ENCODE results near the gene ADAMTS17.
A peak's percentile ranks its signal among the peaks of the same experiment; 100 is the strongest.
"Not testable (repeated sequence)": the region's sequence is repeated elsewhere in the genome, so short reads cannot be mapped to it uniquely, and the experiment has no call there.

ADAMTS17 gene

DNA sequence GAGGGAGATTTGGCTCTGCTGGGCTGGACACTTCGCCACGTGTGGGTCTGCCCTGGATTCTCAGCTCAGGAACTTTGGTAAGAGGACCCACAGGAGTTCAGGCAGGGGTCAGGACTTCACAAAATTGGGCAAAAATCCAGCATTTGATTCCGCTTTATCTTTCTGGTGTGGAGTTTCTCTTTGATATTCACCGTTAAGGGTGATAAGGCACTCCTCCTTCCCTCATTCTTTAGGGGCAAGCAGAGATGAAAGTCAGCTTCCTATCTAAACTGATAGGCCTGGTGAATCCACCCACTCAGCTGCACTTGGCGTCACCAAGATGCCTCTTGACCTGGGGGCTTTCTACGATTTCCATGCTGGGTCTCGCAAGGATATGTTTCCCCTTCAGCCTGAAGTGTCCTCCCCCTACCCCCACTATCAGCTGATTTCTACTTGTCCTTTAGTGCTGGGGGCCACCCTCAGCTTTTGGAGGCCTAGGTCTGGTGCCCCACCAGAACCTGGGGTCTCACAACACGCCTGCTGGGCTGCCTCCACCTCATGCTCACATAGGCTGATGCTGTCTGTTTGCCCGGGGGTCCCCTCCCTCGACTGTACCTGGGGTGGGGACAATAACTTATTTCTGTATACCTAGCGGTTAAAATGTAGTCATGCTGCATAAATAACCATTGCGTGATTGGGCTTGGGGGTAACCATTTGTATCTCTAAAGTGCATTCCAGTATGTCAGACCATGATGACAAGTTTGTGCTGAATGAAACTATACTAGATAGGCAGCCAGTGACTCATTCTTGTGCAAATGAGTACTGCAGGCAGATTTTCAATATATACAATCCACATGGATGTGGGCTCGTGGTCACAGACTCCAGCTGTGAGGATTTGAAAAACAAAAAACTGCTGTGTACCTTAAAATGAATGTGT is 248.3 kb downstream of the ADAMTS17 start:
- no peak for DNase-seq (ENCODE audit: low spot score)

DNA sequence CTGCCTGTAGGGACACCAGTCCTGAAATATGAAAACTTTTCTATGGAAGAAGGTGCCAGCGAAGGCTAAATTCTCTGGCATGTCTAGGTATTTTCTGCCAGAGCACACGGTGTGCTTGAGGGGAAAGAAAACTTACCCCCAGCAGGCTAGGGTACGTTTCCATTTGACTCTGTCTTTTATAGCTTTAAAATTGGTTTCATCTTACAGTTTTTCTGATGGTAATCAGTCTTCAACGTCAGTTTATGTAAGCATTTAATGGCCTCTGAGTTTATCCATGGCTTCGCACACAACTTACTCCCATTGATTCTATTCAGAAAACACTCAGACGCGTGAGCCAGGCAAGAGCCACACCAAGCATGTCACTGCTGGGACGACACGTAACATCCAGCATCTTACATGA is 249.7 kb downstream of the ADAMTS17 start:
- DNase-seq (ENCODE audit: low spot score): no peak

DNA sequence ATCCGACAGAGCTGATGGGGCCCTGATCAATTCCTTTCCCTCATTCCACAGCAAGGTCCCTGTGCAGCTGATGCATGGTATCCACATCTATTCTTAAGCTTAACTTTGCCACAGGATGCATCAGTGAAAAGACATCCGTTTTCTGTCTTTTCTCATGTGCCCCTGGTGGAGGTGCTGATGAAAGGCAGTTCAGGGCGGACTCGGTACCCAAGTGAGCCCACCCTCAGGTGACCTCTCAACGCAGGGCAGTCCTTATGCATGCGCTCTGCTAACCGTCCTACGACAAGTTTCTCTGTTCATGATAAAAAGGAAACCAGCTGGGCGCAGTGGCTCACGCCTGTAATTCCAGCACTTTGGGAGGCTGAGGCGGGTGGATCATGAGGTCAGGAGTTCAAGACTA is 251.4 kb downstream of the ADAMTS17 start:
- DNase-seq (ENCODE audit: low spot score): no peak

DNA sequence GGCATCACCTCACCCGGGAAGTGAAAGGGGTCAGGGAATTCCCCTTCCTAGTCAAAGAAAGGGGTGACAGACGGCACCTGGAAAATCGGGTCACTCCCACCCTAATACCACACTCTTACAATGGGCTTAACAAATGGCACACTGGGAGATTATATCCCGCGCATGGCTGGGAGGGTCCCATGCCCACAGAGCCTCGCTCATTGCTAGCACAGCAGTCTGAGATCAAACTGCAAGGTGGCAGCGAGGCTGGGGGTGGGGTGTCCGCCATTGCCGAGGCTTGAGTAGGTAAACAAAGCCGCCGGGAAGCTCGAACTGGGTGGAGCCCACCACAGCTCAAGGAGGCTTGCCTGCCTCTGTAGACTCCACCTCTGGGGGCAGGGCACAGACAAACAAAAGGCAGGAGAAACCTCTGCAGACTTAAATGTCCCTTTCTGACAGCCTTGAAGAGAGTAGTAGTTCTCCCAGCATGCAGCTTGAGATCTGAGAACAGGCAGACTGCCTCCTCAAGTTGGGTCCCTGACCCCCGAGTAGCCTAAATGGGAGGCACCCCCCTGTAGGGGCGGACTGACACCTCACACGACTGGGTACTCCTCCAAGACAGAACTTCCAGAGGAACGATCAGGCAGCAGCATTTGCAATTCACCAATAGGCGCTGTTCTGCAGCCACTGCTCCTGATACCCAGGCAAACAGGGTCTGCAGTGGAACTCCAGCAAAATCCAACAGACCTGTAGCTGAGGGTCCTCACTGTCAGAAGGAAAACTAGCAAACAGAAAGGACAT is 257.5 kb downstream of the ADAMTS17 start:
- DNase-seq (ENCODE audit: low spot score): not testable (repeated sequence)

DNA sequence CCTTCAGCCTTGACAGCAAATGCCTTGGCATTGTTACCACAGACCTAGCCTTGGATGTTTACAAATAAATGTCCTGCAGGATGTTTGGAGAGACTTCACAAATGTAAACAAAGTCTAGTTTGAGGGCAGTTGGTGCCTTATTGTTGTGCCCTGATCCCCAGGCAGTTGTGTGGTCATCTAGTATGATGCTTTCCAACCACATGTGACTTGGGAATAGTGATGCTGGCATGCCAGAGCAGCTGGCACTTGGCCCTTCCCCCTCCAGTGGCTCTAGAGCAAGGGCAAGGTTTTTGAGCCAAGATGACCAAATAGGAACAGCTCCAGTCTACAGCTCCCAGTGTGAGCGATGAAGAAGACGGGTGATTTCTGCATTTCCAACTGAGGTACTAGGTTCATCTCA is 258.2 kb downstream of the ADAMTS17 start:
- DNase-seq (ENCODE audit: low spot score): no peak

DNA sequence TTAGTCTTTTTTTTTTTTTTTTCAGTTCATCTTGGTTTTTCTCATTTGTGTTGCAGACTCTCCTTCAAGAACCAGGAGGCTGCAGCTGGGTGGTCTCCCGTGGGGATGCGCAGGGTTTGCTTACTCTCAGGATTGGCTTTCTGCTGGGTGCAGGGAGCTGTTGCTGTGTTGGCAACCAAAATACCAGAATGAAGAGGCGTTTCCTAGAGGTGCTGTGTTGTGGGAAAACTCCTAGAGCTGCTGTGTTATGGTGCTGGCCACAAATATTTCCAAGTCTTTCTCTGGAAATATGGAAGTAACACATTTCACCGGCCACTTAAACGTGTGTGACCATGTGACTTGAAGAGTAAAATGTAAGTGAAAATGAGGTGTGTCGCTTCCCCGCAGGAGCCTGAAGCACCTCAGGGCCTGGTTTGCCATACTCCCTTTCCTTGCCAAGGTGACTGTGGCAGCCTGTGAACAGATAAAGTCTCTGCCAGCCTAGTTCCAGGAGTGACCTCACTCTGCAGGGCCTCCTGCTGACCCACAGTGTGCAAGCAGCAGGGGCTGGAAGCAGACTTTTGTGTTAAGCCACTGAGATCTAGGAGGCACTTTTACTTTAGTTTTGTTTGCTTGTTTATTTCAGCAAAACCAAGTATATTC is 258.9 kb downstream of the ADAMTS17 start:
- no peak for DNase-seq (ENCODE audit: low spot score)

DNA sequence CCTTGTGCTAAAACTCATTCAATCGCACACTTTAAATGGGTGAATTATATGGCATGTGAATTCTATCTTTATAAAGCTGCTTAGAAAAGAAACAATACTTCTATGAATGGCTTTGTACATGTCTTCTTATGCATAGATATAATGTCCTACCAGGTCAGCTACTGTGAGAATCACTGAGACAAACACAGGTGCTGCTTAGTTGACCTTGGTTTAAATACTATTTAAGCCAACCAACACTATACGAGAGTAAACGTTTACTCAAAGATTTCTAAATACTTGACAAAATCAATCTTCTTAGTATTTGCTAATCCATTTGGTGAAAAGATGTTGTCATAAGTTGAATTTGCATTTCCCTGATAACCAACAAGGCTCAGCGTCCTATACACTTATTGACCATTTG is 260.3 kb downstream of the ADAMTS17 start:
- no peak for DNase-seq (ENCODE audit: low spot score)

DNA sequence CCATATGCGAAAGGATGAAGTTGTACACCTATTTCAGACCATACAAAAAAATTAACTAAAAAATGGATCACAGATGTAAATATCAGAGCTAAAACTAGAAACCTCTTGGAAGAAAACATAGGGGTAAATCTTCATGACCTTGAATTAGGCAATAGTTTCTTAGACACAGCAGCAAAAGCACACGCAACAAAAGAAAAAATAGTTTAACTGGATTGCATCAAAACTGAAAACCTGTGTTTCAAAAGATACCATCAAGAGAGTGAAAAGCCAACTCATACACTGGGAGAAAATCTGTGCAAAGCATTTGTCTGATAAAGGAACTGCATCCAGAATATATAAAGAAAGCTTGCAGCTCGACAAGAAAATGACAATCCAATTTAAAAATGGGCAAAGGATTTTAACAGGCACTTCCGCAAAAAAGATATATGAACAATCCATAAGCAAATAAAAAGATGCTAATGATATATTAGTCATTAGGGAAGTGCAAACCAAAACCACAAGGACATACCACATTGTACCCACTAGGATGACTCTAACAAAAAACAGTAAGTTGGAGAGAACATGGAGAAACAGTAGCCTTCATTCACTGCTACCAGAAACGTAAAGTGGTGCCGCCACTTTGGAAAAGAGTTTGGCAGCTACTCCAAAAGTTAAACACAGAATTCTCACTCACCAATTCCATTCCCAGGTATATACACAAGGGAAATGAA is 263.1 kb downstream of the ADAMTS17 start:
- peak; percentile 12 for DNase-seq (ENCODE audit: low spot score)

DNA sequence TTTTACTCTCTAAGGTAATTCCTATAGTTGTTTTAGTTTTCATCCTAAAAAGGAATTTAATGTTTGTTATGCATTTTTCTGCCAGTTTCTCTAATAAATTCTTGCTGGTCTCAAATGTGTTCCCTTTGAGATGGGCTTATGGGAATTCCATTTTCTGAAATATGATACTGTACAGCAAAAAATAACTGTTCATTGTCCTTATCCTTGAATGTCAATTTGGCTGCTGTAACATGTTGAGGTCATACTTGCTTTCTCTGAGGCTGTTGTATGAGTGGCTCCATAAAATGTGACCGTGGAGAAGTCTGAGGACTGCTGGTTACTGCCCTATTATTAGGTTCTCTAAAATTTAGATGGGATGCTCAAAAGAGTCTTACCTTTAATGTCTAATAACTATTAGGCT is 266.5 kb downstream of the ADAMTS17 start:
- no peak for DNase-seq (ENCODE audit: low spot score)

DNA sequence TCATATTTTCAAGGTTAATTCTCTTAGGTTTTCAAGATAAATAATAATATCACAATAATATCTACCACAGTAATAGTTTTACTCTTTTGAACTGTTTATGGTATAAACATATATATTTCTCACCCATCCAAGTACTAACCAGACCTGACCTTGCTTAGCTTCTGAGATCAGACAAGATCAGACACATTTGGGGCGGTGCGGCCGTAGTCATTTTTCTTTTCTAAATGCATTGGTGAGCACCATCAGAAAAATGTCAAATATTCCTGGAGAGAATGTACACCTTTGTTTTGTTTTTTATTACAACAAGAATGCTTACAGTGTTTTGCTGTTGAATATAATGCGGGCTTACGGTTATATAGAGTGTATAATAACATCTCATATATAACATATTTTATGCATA is 267.8 kb downstream of the ADAMTS17 start:
- DNase-seq (ENCODE audit: low spot score): no peak

DNA sequence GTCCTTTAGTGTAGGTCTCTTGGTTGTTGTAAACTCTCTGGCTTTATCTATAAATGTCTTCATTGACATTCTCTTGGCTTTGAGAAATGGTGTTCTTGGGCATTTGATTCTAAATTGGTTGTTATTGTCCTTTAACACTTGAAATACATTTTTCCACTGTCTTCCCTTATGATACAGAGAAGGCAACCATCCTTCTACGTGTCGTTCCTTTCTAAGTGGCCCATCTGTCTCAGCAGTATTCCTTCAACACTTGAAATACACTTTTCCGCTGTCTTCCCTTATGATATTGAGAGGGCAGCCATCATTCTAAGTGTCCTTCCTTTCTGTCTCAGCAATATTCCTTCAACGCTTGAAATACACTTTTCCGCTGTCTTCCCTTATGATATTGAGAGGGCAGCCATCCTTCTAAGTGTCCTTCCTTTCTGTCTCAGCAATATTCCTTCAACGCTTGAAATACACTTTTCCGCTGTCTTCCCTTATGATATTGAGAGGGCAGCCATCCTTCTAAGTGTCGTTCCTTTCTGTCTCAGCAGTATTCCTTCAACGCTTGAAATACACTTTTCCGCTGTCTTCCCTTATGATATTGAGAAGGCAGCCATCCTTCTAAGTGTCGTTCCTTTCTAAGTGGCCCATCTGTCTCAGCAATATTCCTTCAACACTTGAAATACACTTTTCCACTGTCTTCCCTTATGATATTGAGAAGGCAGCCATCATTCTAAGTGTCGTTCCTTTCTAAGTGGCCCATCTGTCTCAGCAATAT is 275.1 kb downstream of the ADAMTS17 start:
- DNase-seq (ENCODE audit: low spot score): not testable (repeated sequence)

DNA sequence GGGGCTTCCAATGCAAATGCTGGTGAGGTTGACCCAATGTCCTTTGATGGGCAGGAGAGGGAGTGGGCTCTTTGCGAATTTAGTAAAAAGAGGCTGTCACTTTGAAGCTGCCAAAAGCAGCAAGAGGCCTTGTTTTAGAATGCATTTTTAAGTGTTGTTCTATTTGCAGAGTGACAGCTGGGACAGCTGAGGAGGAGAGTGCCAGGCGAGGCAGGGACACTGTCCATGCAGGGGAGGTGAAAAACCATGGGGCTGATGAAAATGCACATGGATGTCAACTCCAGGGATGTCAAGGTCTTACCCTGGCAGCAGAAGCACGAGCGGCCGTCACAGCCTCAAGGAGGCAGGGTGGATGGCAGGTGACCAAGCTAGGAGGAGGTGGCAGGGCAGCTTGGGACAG is 279.8 kb downstream of the ADAMTS17 start:
- DNase-seq (ENCODE audit: low spot score): no peak

DNA sequence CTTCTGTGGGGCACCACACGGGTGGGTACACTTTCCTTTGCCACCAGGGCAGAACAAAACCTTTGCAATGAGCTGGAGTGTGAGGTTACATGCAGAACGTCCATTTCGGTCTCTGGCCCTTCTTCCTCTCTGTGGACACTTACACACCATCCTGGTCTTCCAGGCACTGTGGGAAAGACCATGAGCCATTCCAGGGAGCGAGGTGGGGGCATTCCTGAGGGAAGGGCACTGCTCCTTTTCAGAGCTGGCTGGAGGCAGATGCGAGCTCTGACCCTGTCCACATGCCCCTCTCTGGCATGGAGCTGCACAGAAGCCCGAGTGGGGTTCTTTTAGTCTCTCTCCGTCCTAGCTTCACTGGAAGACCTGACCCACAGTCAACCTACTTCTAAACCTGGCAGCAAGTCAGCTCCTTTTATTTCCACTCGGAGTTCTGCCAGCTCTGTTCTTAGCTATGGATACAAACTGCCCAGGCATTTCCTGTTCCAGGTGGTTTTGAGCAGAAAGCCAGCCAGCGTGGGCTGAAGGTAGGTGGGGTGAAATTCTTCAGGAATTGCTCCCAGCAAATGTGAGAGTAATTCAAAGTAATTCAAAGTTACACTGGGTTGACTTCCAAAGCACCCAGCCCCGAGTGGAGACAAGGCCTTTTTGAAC is 281.4 kb downstream of the ADAMTS17 start:
- peak; percentile 79 for DNase-seq (ENCODE audit: low spot score)

DNA sequence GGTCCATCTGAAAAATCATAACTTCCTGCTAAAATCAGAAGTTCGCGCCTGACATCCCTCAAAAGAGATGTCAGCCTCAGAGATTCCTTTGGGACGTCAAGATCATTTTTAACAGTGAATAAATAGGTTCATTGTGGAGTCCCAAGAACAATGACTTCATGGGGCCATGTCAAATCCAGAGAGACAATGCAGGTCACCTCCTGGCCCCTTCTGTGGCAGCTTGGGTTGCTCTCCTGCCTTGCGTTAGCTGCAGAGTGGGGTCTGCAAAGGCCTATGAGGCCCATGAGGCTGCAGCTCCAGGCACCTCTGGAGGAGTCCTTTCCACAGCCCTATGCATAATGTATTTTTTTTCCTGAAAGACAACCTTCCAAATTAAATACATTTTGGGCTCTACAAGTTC is 282.3 kb downstream of the ADAMTS17 start:
- DNase-seq (ENCODE audit: low spot score): no peak

DNA sequence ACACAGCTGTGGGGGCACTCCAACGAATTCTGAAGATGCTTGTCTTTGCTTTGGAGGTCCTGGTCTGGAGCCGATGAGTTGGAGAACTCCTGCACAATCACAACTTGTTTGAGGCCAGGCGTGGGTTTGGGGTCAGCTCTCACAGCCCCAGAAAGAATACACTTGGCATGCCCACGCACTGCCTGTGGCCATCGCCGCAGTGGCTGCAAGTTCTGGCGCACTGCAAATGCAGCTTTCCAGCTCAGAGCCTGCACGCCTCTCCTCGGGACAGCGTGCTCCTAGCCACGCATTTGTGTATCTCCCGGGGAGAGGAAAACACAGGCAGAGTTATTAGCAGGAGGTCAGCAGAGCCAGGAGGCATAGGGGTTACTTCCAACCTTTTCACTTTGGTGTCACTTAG is 282.7 kb downstream of the ADAMTS17 start:
- DNase-seq (ENCODE audit: low spot score): no peak

DNA sequence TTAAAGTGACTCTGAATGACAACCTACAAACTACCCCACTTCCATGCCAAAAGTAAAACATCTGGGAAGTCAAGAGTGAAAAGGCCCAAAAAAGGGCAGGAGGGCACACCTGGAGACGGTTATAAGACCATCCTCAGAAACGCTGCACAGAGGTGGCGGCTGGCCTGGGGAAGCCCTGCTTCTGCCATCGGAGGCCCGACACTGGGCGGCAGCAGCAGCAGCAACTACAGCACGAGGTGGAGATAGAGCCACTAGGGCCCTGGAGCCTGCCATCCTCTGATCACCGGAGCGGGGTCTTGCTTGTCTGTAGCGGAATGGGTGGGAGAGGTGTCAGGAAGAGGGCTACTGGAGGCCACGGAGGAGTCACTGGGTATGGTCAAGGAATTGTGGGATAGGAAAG is 283.3 kb downstream of the ADAMTS17 start:
- DNase-seq (ENCODE audit: low spot score): no peak

DNA sequence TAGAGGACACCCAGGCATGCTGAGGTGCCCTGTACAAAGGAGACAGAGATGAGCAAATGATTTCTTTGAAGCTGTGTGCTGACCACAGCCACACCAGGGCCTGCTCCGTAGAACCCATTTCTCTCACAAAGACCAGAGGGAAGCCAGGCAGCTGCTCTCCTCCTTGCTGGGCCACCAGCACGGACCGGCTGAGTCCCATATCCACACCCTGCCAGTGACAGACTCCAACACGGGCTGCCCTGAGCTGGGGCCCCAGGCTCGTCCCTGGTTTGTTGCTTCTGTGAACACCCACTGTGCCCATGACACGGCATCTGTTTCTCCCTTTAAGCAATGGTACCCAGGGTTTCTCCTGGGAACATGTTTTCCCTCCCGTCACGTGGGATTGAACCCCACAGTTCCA is 284.5 kb downstream of the ADAMTS17 start:
- DNase-seq (ENCODE audit: low spot score): no peak

DNA sequence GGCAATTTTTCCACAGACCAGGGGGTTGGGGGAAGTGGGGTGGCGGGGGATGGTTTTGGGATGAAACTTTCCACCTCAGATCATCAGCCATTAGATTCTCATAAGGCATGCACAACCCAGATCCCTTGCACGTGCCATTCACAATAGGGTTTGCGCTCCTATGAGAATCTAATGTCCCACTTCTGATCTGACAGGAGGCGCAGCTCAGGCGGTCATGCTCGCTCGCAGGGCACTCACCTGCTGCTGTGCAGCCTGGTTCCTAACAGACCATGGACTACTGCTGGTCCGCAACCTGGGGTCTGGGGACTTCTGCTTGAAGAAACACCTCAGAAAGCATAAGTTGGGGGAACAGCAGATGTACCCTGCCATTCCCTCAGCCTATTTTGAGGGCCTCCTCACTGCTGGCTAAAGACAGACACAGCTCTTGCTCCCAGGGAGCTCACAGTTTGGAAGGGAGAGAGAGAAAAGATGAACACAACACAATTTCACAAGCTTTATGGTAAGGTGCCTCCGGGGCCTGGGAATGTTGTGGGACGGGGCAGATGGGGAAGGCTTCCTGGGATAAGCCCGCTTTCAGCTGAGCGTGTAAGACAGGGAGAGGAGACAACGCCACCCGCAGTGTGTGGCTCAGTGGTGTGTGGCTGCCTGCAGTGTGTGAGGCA is 285.2 kb downstream of the ADAMTS17 start:
- no peak for DNase-seq (ENCODE audit: low spot score)

DNA sequence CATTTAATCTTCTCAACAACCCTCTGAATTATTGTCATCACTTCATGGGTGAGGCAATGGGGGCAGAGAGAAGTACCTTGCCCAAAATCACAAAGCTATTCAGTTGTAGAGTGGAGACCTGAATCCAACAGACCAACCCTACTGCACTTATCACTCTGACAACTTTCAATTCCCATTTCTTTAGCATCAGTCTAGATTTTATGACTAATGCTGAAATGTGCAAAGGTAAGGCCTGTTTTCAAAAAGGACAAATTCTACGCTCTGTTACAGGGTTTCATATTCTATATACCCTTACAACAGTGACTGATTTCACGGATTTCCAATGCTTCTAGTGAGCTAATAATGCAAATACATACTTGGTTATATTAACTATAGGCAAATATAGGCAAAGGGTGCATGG is 286.0 kb downstream of the ADAMTS17 start:
- DNase-seq (ENCODE audit: low spot score): no peak

DNA sequence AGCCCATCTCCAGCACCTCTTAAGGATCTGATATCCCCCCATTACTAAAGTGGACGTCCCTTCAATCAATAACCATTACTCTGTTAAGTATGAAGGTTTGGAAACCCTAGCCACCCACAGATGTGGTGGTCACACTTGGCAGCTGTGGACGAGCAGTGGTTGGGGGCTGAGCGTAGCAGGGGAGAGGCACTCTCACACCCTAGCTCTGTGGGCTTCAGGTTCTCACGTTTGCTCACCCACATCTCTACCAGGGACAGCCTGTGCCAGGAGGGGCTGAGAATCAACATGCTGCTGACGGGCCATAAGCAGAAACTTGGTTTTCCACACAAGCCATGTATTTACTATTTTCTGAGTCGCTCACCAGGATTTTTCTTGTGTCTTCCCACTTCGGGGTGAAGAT is 287.2 kb downstream of the ADAMTS17 start:
- DNase-seq (ENCODE audit: low spot score): no peak

All from kidney tubule cell (primary cell).